ENCODE results near the gene GAB2.

Gene GAB2

GRCh38 chr11:78397398-78397797 lies 20.2 kb downstream of the GAB2 start:
- no peak for DNase-seq

DNA sequence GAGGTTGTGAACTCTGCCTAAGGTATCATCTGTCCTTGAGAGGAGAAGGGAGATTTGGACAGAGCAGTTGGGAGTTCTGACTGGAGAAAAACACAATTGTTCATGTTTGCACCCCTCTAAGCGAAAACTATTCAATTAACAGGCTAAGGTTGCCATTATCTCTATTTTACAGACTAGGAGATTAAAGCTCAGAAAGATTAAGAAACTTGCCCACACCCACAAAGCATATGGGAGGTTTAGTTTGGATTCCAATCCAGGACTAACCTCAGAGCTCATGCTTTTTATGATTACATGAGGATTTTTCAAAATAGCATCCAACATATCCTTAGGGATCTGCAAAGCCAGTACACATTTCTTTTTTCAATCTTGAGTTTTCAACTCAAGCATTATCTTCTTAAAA lies 22.0 kb downstream of the GAB2 start:
- no peak for DNase-seq

DNA sequence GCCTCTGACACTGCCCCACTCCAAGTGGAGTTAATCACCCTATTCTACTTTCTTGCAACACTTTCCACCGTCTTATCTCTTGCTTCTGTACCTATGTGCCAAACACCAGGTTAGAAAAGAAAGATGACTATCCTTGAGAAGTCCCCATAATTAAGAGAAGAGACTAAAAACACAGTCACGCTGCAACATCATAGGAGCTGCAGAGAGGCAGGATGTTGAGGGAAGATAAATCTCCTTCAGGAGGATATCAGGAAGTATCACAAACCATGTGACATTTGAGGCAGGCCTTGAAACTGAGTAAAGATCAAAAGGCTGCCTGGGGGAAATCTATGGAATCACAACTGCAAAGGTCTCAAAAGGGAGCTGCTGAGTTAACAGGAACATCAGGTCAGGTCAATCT lies 24.8 kb downstream of the GAB2 start:
- no peak for DNase-seq

- no peak for DNase-seq
Observed at GRCh38 chr11:78391424-78391823, 26.2 kb downstream of the GAB2 start.

- DNase-seq: no peak
Observed at GRCh38 chr11:78390809-78391208, 26.8 kb downstream of the GAB2 start.

DNA sequence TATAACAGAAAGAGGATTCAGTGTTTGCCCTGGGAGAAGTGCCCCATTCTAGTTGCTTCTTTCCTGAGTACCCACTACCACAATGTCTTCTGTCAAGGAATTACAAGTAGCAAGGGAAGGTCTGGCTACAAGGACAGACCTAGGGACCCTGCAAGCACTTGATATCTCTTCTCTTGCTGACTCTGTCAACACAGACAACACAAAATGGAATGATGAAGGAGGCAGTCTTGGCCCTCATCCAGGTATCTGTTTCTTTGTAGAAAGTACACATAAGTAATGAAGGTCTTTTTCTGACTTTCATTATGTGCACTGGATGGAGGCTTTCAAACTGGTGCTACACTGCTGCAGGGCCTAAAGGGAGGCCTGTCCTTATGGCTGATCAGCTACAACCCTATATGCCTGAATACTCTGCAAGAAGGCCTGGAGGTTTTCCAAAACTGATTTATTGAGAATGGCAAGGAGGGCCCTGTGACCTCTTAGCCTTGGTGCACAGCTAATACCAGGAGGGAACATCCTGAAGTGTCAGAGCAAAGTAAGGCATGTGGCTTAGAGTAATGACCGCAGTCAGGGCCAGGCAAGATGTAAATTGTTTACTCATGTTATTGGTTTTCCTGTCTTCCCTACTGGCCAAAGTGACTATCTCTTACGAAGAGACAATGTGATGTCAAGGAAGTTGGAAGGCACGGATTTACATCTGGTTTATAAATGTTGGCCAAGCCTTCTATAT lies 31.2 kb downstream of the GAB2 start:
- no peak for DNase-seq

- DNase-seq: no peak
Observed at GRCh38 chr11:78385205-78385604, 32.4 kb downstream of the GAB2 start.

GRCh38 chr11:78384231-78384630 lies 33.4 kb downstream of the GAB2 start:
- no peak for DNase-seq

GRCh38 chr11:78381865-78382264 lies 35.8 kb downstream of the GAB2 start:
- DNase-seq: no peak

GRCh38 chr11:78380615-78381051 lies 37.0 kb downstream of the GAB2 start:
- no peak for DNase-seq

- DNase-seq: no peak
Observed at GRCh38 chr11:78379039-78379670, 38.5 kb downstream of the GAB2 start.

DNA sequence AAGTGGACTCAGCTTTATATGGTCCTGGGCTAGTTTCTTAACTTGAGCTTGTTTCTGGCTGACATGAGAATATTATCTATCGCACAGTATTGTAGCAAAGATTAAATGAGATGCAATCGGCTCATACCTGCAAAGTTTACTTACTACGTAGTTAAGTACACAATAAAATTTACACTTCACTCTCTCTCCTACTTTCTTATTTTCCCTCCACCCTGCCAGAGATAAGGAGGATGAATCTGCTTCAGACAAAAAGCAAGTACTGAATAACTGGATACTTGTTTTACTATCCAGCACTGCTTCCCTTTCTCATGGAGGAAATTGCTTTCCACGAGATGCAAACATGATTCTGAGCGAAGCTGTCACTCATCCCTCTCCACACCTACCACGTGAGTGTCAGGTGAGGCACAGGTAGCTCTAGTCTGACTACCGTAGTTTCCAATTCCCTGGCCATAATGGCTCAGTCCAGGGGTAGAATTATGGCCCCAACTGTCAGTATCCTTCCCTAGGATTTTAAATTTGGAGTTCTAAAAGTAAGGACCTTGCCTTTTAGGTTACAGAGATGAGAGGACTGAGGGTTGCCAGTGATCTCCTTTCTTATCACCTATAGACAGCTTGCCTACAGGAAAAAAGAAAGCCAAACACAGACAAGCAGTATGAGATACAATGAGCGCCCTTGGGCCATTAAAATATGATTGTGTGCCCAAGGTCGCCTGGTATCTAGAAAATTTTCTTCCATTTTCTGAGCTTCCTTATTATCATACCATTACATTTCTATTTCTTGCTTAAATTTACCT lies 39.8 kb downstream of the GAB2 start:
- DNase-seq: no peak

GRCh38 chr11:78376858-78377257 lies 40.8 kb downstream of the GAB2 start:
- DNase-seq: no peak

- DNase-seq: no peak
Observed at GRCh38 chr11:78374917-78375316, 42.7 kb downstream of the GAB2 start.

- no peak for DNase-seq
Observed at GRCh38 chr11:78373689-78374088, 43.9 kb downstream of the GAB2 start.

DNA sequence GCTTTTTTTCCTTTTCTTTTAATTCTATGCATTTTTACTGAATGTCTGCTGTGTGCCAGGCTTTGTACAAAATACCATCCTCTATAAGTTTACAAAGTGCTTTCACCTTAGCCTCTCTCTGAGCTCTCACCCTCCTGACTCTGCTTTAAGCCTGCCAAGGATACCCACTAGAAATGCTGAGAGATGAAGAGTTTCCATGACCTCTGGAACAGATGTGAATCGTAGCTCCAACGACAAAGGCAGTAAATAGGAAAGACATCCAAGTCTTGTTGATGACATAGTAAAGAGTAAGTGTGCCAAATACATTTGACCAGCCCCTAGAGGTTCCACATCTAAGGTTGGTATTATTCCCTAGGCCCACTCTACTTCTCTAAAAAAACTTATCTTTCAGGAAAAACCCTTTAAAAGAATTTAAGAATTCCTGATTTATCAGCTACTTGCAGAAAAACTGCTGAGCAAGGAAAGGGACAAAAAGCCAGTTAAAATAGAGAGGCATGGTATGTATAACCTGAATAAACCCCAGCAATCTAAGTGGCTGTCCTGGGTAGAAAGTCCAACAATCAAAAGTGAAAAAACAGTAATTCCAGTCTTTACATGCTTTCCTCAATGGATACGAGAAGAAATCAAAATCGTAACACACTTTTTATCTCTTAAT lies 45.4 kb downstream of the GAB2 start:
- DNase-seq: no peak

DNA sequence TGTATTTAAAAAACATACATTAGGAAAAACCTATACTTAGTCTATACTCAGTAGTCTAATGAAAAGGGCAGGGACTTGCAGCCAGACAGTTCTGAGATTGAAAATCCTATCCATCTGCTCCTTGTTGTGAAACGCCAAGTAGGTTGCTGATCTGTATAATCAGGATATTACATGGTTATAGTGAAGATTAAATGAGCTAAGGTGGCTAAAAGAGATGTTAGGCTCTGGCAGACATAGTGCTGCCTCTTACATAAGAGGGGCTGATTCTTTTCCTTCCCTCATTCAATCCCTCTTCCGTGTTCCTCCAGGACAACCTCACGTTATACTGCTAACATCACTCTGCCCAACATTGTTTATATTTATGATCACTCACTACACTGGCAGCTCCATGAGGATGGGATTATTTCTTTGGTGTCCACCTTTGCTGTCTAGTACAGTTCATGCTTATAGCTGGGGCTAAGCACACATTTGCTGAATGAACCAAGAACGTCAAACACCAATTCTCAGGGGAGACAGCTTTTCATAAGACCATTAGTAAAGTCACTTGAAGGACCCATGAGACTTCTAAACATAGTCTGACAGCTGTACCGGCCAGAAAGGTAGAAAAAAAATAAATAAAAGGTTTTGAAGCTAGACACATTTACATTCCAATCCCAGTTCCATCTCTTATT lies 46.3 kb downstream of the GAB2 start:
- no peak for DNase-seq

DNA sequence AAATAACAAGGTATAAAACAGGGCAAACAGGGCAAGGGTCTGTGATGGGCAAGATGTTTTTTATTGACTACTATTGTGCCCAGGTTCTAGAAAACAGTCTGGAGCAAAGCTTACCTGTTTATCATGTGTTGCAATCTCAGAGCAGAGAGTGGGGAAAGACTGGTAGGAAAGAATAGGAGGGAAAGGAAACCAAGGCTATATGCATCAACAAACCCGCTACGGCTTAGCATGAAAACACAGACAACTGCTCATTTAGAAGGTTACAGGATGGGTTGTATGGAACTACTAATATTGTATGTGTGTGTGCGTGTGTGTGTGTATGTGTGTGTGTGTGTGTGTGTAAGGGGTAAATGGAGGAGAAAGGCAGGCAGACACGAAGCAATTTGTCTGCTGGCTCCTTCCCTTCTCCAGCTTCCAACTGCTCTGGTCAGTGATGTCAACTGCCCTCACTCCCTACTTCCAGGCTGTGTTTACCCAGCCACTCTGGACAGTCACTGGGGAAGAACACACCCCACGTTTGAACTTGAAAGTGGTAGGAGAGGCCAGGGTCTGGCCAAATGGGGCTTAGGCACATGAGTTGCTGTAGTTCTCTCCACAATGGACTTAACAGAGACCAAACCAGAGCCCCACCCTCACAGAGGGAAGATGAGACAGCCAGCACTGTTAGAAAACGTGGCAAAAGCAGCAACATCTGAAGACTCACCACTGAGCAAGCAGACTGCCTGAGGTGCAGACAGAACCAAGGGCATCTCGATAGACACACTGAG lies 47.0 kb downstream of the GAB2 start:
- no peak for DNase-seq

DNA sequence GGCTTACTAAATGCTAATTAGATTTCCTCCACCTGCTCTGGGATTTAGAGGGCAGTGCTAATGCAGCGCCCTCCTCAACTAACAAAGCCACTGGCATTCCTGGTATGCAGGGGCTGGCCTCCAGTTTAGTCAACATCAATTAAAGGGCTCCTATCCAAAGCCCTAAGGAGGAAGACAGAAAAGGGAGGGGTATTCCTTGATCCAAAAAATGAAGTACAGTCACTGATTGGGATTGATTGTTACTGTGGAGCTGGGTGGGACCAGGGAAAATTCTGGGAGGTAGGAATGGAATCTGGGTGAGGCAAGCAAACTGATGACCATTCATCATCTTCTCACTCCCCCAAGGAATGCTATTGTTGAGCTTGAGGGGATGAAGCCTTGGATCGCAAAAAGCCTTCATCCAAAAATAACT lies 52.2 kb downstream of the GAB2 start:
- no peak for DNase-seq

DNA sequence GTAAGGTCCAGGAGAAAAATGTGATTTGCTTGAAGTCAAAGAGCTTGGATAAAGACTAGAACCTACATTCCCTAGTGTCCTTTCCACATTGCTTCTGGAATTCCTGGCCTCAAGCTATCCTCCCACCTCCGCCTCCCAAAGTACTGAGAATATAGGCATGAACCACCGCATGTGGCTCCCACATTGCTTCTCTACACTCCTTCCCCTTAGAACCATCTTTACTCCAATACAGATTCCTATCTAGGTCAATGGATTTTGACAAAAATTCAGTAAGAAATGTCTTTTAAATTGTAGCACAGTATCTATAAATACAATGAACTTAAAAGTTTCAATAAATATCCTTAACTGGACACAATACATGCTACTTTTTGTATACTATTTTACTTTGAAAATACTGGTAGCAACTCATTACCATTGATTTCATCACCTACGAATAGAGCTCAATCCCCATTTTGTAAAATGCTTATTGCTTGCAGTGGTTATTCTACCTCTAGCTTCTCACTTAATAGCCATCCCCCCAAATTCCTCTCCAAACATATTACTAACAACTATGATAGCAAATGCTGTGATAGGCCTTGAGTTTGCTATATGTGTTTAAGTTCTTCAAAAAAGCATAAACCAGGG lies 53.4 kb downstream of the GAB2 start:
- DNase-seq: no peak

DNA sequence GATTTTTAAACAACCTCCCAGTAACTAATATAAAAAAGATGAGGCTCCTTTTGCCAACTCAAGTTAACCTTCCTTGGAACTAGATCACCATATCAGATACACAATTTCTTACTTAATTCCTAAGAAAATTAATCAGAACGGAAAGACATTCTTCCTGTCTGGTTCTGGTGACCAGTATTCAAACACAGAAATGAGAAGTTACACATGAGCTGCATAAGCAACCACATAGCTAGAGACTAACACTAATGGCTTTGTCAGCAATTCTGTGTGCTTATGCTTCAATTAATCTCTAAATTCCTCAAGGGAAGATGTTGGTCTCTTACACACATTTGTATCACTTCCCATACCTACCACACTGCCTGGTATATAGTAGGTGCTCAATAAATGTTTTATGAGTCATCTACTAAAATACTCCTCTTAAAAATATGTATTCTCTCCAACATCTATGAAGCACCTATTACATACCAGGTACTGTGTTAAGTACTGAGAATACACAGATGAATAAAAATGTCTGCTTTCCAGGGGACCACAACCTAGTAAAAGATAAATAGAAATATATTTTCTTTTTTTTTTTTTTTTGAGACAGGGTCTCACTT lies 54.5 kb downstream of the GAB2 start:
- DNase-seq: no peak
